H9 (cell line): ENCODE results near the gene DUOXA1. TPM values are rescaled to one million over a fixed set of nuclear protein-coding genes. Genes with fewer than 3 reads are reported as not detected.

ENCODE experiments used
- DNase-seq: peaks from one replicate; pipeline ENCODE4 v3.0.0-alpha.2; 2017
- H2AFZ ChIP-seq: one replicate; pipeline ENCODE4 v1.6.1; 2013; ENCODE audit warnings: mild to moderate bottlenecking, low read length, control low read depth, moderate library complexity
- H2AK5ac ChIP-seq: 2 replicates; pipeline ENCODE4 v1.6.1; 2013; ENCODE audit warnings: low read length, control low read depth, mixed read lengths; ENCODE audit not compliant: insufficient read length
- H2BK120ac ChIP-seq: one replicate; pipeline ENCODE4 v1.6.1; 2013; ENCODE audit warnings: low read depth, mild to moderate bottlenecking, low read length, control low read depth, inconsistent platforms; ENCODE audit not compliant: poor library complexity, severe bottlenecking
- H2BK12ac ChIP-seq: 2 replicates; pipeline ENCODE4 v1.6.1; 2013; ENCODE audit warnings: low read length, control low read depth, mixed read lengths, low read depth; ENCODE audit not compliant: insufficient read length
- H2BK15ac ChIP-seq: 2 replicates; pipeline ENCODE4 v1.6.1; 2013; ENCODE audit warnings: low read depth, low read length, control low read depth
- H2BK20ac ChIP-seq: one replicate; pipeline ENCODE4 v1.6.1; 2013; ENCODE audit warnings: low read depth, mild to moderate bottlenecking, low read length, control low read depth, inconsistent platforms; ENCODE audit not compliant: poor library complexity, severe bottlenecking
- H2BK5ac ChIP-seq: 2 replicates; pipeline ENCODE4 v1.6.1; 2013; ENCODE audit warnings: low read length, control low read depth, mixed read lengths; ENCODE audit not compliant: insufficient read length
- H3K14ac ChIP-seq: 2 replicates; pipeline ENCODE4 v1.6.1; 2013; ENCODE audit warnings: low read length, control low read depth; ENCODE audit not compliant: insufficient read depth
- H3K18ac ChIP-seq: 2 replicates; pipeline ENCODE4 v1.6.1; 2013; ENCODE audit warnings: low read depth, mild to moderate bottlenecking, mixed read lengths, low read length, control low read depth; ENCODE audit not compliant: insufficient read length
- H3K23ac ChIP-seq: 2 replicates; pipeline ENCODE4 v1.6.1; 2013; ENCODE audit warnings: low read length, control low read depth, mixed read lengths, low read depth; ENCODE audit not compliant: insufficient read length
- H3K23me2 ChIP-seq: 2 replicates; pipeline ENCODE4 v1.6.1; 2013; ENCODE audit warnings: low read depth, mild to moderate bottlenecking, mixed read lengths, low read length, control low read depth; ENCODE audit not compliant: insufficient read length, poor library complexity, severe bottlenecking
- H3K27ac ChIP-seq: 2 replicates; pipeline ENCODE4 v1.5.1; 2013; ENCODE audit warnings: low read length, control low read depth, mixed read lengths, low read depth; ENCODE audit not compliant: insufficient read length
- H3K27me3 ChIP-seq: 2 replicates; pipeline ENCODE4 v1.6.1; 2013; ENCODE audit warnings: low read length, control low read depth, inconsistent platforms; ENCODE audit not compliant: insufficient read depth
- H3K4ac ChIP-seq: 2 replicates; pipeline ENCODE4 v1.6.1; 2013; ENCODE audit warnings: low read depth, mild to moderate bottlenecking, control low read depth, inconsistent platforms, low read length, moderate library complexity
- H3K4me1 ChIP-seq: 2 replicates; pipeline ENCODE4 v1.6.1; 2013; ENCODE audit warnings: low read length, control low read depth, inconsistent platforms; ENCODE audit not compliant: insufficient read depth
- H3K4me2 ChIP-seq: 2 replicates; pipeline ENCODE4 v1.6.1; 2013; ENCODE audit warnings: low read length, control low read depth, mixed read lengths; ENCODE audit not compliant: insufficient read length, insufficient read depth
- H3K56ac ChIP-seq: 2 replicates; pipeline ENCODE4 v1.6.1; 2013; ENCODE audit warnings: low read depth, mild to moderate bottlenecking, mixed read lengths, low read length, control low read depth; ENCODE audit not compliant: insufficient read length
- H3K79me1 ChIP-seq: 2 replicates; pipeline ENCODE4 v1.6.1; 2013; ENCODE audit warnings: low read depth, mild to moderate bottlenecking, moderate library complexity, low read length, control low read depth, inconsistent platforms; ENCODE audit not compliant: insufficient read depth, poor library complexity, severe bottlenecking
- H3K79me2 ChIP-seq: 2 replicates; pipeline ENCODE4 v1.6.1; 2013; ENCODE audit warnings: low read length, control low read depth, inconsistent platforms; ENCODE audit not compliant: insufficient read depth
- H3K9ac ChIP-seq: 2 replicates; pipeline ENCODE4 v1.6.1; 2013; ENCODE audit warnings: low read length, control low read depth, mixed read lengths; ENCODE audit not compliant: insufficient read length; ENCODE audit errors: extremely low read depth
- H3K9me3 ChIP-seq: one replicate; pipeline ENCODE4 v1.6.1; 2013; ENCODE audit warnings: low read depth, low read length, inconsistent platforms; ENCODE audit not compliant: control insufficient read depth
- H3T11ph ChIP-seq: one replicate; pipeline ENCODE4 v1.6.1; 2013; ENCODE audit warnings: mild to moderate bottlenecking, low read length, control low read depth, inconsistent platforms
- H4K20me1 ChIP-seq: one replicate; pipeline ENCODE4 v1.6.1; 2013; ENCODE audit not compliant: control insufficient read depth, insufficient read length, insufficient read depth
- H4K5ac ChIP-seq: 2 replicates; pipeline ENCODE4 v1.6.1; 2013; ENCODE audit warnings: low read depth, mild to moderate bottlenecking, mixed read lengths, low read length, control low read depth; ENCODE audit not compliant: insufficient read length
- H4K8ac ChIP-seq: replicated peaks from 2 replicates; pipeline ENCODE4 v1.6.1; 2013; ENCODE audit warnings: low read length, control low read depth, mixed read lengths, low read depth; ENCODE audit not compliant: insufficient read length
- H4K91ac ChIP-seq: 2 replicates; pipeline ENCODE4 v1.6.1; 2013; ENCODE audit warnings: low read depth, mild to moderate bottlenecking, moderate library complexity, mixed read lengths, low read length, control low read depth; ENCODE audit not compliant: insufficient read length
- H3K27ac Mint-ChIP-seq, 3 experiments: 2 replicates in 2 of 3; 3 replicates in 1 of 3; pipeline ENCODE4 v1.8.0; 2020 to 2021; ENCODE audit warnings: mixed read lengths in 3 of 3, mild to moderate bottlenecking in 1 of 3, moderate library complexity in 1 of 3
- H3K27me3 Mint-ChIP-seq: 2 replicates; pipeline ENCODE4 v1.8.0; 2021; ENCODE audit warnings: low read depth, mild to moderate bottlenecking, moderate library complexity, mixed read lengths
- H3K36me3 Mint-ChIP-seq, 3 experiments: 2 replicates in 2 of 3; 3 replicates in 1 of 3; pipeline ENCODE4 v1.8.0; 2020 to 2021; ENCODE audit warnings: low read depth in 3 of 3, mixed read lengths in 3 of 3; ENCODE audit not compliant: insufficient read depth in 1 of 3
- H3K4me1 Mint-ChIP-seq, 2 experiments: 2 replicates each; pipeline ENCODE4 v1.8.0; 2020; ENCODE audit warnings: mixed read lengths in 2 of 2
- H3K4me3 Mint-ChIP-seq, 2 experiments: 2 replicates in 1 of 2; 3 replicates in 1 of 2; pipeline ENCODE4 v1.8.0; 2020 to 2021; ENCODE audit warnings: mild to moderate bottlenecking in 2 of 2, mixed read lengths in 2 of 2, moderate library complexity in 1 of 2
- H3K9me3 Mint-ChIP-seq, 2 experiments: 2 replicates in 1 of 2; 3 replicates in 1 of 2; pipeline ENCODE4 v1.8.0; 2020; ENCODE audit warnings: mild to moderate bottlenecking in 2 of 2, mixed read lengths in 2 of 2, moderate library complexity in 1 of 2
- CTCF ChIP-seq: fragments of 200-600 bp; sonication (generic); conservative IDR thresholded peaks from 3 replicates; pipeline ENCODE4 v1.8.0; 2021; ENCODE audit warnings: antibody characterized with exemption, mild to moderate bottlenecking
- WGBS: extraction: QIAGEN DNeasy Blood & Tissue Kit; methylation state at CpG from one replicate; pipeline ENCODE4 v1.1.7; 2013; ENCODE audit warnings: missing lambda C conversion rate, low lambda C conversion rate, mixed read lengths; ENCODE audit not compliant: insufficient read length; ENCODE audit errors: extremely low coverage; 5-methylcytosine and 5-hydroxymethylcytosine counted together
- total RNA-seq: library from RNA; stranded (reverse); gene quantifications from 2 replicates; pipeline ENCODE4 v1.2.1, GENCODE V29; 2021

Gene DUOXA1
- total RNA-seq, 1 experiment from 2014 or later = 1.2 TPM

GRCh38 chr15:45106002-45106790 is 23.5 kb downstream of the DUOXA1 start:
- H3K27me3 Mint-ChIP-seq = peaks cover 45% of the 10 kb centered on the region
- no peak overlapping the region for H2AFZ ChIP-seq
- no peak overlapping the region for H4K5ac ChIP-seq
- no peak overlapping the region for H4K8ac ChIP-seq
- no peak overlapping the region for H3K23ac ChIP-seq
- no peak overlapping the region for H3K4me3 Mint-ChIP-seq
- H3K36me3 Mint-ChIP-seq = no peaks in the 10 kb centered on the region; a peak in 1 of 7 replicates
- no peak overlapping the region for H2AK5ac ChIP-seq
- H3K18ac ChIP-seq = no peak overlapping the region
- H2BK20ac ChIP-seq = no peak overlapping the region
- H3K4me1 ChIP-seq = peaks cover 5% of the 10 kb centered on the region; the same call in 1 of the 2 replicates
- DNase-seq = no peak
- no peak overlapping the region for H2BK15ac ChIP-seq
- no peaks in the 10 kb centered on the region for H4K20me1 ChIP-seq
- no peak overlapping the region for H3K4ac ChIP-seq
- peaks cover 6 to 14% of the 10 kb centered on the region in 2 experiments for H3K4me1 Mint-ChIP-seq
- H2BK12ac ChIP-seq = no peak overlapping the region
- TF ChIP-seq CTCF = no peak
- no peaks in the 10 kb centered on the region for H3K9me3 ChIP-seq
- peaks cover 15% of the 10 kb centered on the region; the same call in 1 of the 2 replicates for H3K27me3 ChIP-seq
- no peaks in the 10 kb centered on the region for H3K23me2 ChIP-seq
- WGBS = no CpG with 5 or more reads among the region's 15 CpGs
- H3K56ac ChIP-seq = no peak overlapping the region
- no peak overlapping the region for H4K91ac ChIP-seq
- H3T11ph ChIP-seq = no peak overlapping the region
- H3K27ac Mint-ChIP-seq = no peak overlapping the region
- H2BK5ac ChIP-seq = no peak overlapping the region
- no peak overlapping the region for H3K14ac ChIP-seq
- no peak overlapping the region for H3K4me2 ChIP-seq
- H2BK120ac ChIP-seq = no peak overlapping the region
- no peak overlapping the region for H3K9ac ChIP-seq
- H3K9me3 Mint-ChIP-seq = no peaks in the 10 kb centered on the region
- no peak overlapping the region for H3K27ac ChIP-seq
- H3K79me1 ChIP-seq = no peaks in the 10 kb centered on the region
- no peaks in the 10 kb centered on the region for H3K79me2 ChIP-seq
